Endothelial cell of umbilical vein (primary cell): Measurements from ENCODE around the gene MGAT4A.

ENCODE experiments used
- CTCF ChIP-seq, 2 donors: IDR thresholded peaks; 1 replicate in 1 of 2; 2 replicates in 1 of 2; pipeline ENCODE4 v1.5.1; 2011; ENCODE audit warnings: low read length in 2 of 2, mild to moderate bottlenecking in 2 of 2, moderate library complexity in 2 of 2, control low read depth in 1 of 2, inconsistent platforms in 1 of 2, low read depth in 1 of 2; ENCODE audit not compliant: insufficient read depth in 1 of 2; ENCODE audit errors: extremely low read depth in 1 of 2
- POLR2A ChIP-seq: IDR thresholded peaks from 2 replicates; pipeline ENCODE4 v1.6.1; 2012; ENCODE audit warnings: low read depth, mild to moderate bottlenecking, control low read depth, low read length

DNA sequence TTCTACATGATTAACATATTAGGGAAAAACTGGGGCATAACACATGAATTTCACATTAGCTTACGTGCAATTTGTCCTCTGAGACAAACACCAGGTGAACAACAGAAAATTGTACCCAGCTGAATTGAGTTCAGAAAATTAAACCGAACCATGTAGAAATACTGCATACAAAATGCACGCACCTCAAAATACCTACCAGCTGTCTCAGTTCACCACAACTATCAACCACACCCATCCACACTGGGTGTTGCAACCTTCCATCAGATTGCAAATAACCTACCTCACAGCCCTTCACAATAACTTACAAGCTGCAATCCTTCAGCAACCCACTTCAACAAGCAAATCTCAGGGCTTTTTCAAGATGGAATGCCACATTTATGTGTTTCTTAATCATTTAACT, 66.6 kb downstream of the MGAT4A start:
- TF ChIP-seq POLR2A (no peak), CTCF (IDR thresholded peaks at IDR 0.05; ENCODE audit: extremely low read depth in 1 of 2, insufficient read depth in 1 of 2, low read depth in 1 of 2, low read length in 2 of 2) (no peak)
